HEK293 (cell line): ENCODE measurements around the gene CDYL2.
A peak's percentile ranks its signal among the peaks of the same experiment; 100 is the strongest.

ENCODE experiments used
- CTCF ChIA-PET: fragments of 350-600 bp; formaldehyde crosslinking; extraction: SDS; loops from one replicate; lab custom pipeline; 2021; ENCODE audit warnings: antibody characterized with exemption; lab: Yijun Ruan, JAX
- POLR2A ChIA-PET: fragments of 300-600 bp; formaldehyde crosslinking; extraction: SDS; loops from one replicate; lab custom pipeline; 2020; ENCODE audit warnings: antibody characterized with exemption, inconsistent platforms; lab: Yijun Ruan, JAX
- H3K27ac ChIP-seq: fragments of 200-500 bp; sonication (Bioruptor generic); 2 replicates; pipeline ENCODE4 v1.5.1; 2014; ENCODE audit warnings: low read depth, low read length, control low read depth, inconsistent platforms; ENCODE audit errors: extremely low read depth
- H3K36me3 ChIP-seq, 2 experiments: fragments of 200-500 bp in 1 of 2; sonication (Bioruptor generic) in 1 of 2; 1 replicate in 1 of 2; 2 replicates in 1 of 2; pipeline ENCODE4 v1.5.1; 2014 to 2017; ENCODE audit warnings: inconsistent platforms in 2 of 2, low read length in 2 of 2; ENCODE audit not compliant: control insufficient read depth in 2 of 2, insufficient read depth in 1 of 2
- H3K4me1 ChIP-seq: fragments of 200-500 bp; sonication (Bioruptor generic); 2 replicates; pipeline ENCODE4 v1.5.1; 2014; ENCODE audit warnings: mild to moderate bottlenecking, low read length, inconsistent platforms; ENCODE audit not compliant: control insufficient read depth, insufficient read depth
- H3K4me3 ChIP-seq: 2 replicates; pipeline ENCODE4 v1.5.1; 2011; ENCODE audit warnings: low read depth, mild to moderate bottlenecking, control low read depth, low read length, moderate library complexity
- H3K9me3 ChIP-seq: fragments of 200-500 bp; sonication (Bioruptor generic); 2 replicates; pipeline ENCODE4 v1.5.1; 2014; ENCODE audit warnings: low read depth, low read length, inconsistent platforms; ENCODE audit not compliant: control insufficient read depth, insufficient read depth
- BCL6B ChIP-seq: fragments of 450-650 bp; formaldehyde crosslinking; IDR thresholded peaks from 2 replicates; pipeline ENCODE4 v1.5.1; 2017; ENCODE audit warnings: missing biosample characterization, missing genetic modification characterization
- PBX3 ChIP-seq: sonication (generic); formaldehyde crosslinking; IDR thresholded peaks from 2 replicates; pipeline ENCODE4 v1.8.1; 2022; ENCODE audit warnings: mild to moderate bottlenecking, moderate library complexity, missing genetic modification reagents
- PRDM1 ChIP-seq: fragments of 450-650 bp; formaldehyde crosslinking; IDR thresholded peaks from 2 replicates; pipeline ENCODE4; 2016; ENCODE audit warnings: missing biosample characterization, missing genetic modification characterization
- SETDB1 ChIP-seq: IDR thresholded peaks from one replicate; pipeline ENCODE4 v1.6.1; 2017; ENCODE audit warnings: mild to moderate bottlenecking, low read length, moderate library complexity, mixed read lengths; ENCODE audit not compliant: insufficient read length
- TRIM28 ChIP-seq: IDR thresholded peaks from 2 replicates; pipeline ENCODE4 v1.6.1; 2011; ENCODE audit warnings: low read length, control low read depth, borderline replicate concordance
- WT1 ChIP-seq: fragments of 450-650 bp; formaldehyde crosslinking; IDR thresholded peaks from 2 replicates; pipeline ENCODE4 v1.5.1; 2016; ENCODE audit warnings: missing biosample characterization, missing genetic modification characterization
- ZBTB11 ChIP-seq: fragments of 450-650 bp; formaldehyde crosslinking; conservative IDR thresholded peaks from 2 replicates; pipeline ENCODE4 v1.5.1; 2016; ENCODE audit warnings: low read depth, missing biosample characterization, missing genetic modification characterization
- ZBTB20 ChIP-seq: fragments of 450-650 bp; formaldehyde crosslinking; IDR thresholded peaks from 2 replicates; pipeline ENCODE4 v1.5.1; 2016; ENCODE audit warnings: missing biosample characterization, missing genetic modification characterization
- ZBTB44 ChIP-seq: fragments of 450-650 bp; IDR thresholded peaks from 2 replicates; pipeline ENCODE4 v1.5.1; 2018; ENCODE audit warnings: missing biosample characterization, mild to moderate bottlenecking, missing genetic modification characterization
- ZBTB6 ChIP-seq: fragments of 450-650 bp; formaldehyde crosslinking; IDR thresholded peaks from 2 replicates; pipeline ENCODE4 v1.5.1; 2017; ENCODE audit warnings: missing biosample characterization, missing genetic modification characterization
- ZNF248 ChIP-seq: fragments of 450-650 bp; formaldehyde crosslinking; IDR thresholded peaks from 2 replicates; pipeline ENCODE4 v1.5.1; 2017; ENCODE audit warnings: missing biosample characterization, missing genetic modification characterization
- ZNF518A ChIP-seq: fragments of 450-650 bp; formaldehyde crosslinking; conservative IDR thresholded peaks from 2 replicates; pipeline ENCODE4 v1.5.1; 2016; ENCODE audit warnings: low read depth, missing biosample characterization, missing genetic modification characterization
- ZNF529 ChIP-seq: fragments of 450-650 bp; formaldehyde crosslinking; IDR thresholded peaks from 2 replicates; pipeline ENCODE4 v1.5.1; 2017; ENCODE audit warnings: missing genetic modification characterization, missing biosample characterization; ENCODE audit not compliant: insufficient replicate concordance
- ZNF585B ChIP-seq: fragments of 450-650 bp; formaldehyde crosslinking; IDR thresholded peaks from 2 replicates; pipeline ENCODE4 v1.5.1; 2016; ENCODE audit warnings: missing biosample characterization, missing genetic modification characterization
- ZNF747 ChIP-seq: fragments of 450-650 bp; formaldehyde crosslinking; IDR thresholded peaks from 2 replicates; pipeline ENCODE4 v1.5.1; 2016; ENCODE audit warnings: missing biosample characterization, missing genetic modification characterization
- ZNF837 ChIP-seq: fragments of 450-650 bp; formaldehyde crosslinking; IDR thresholded peaks from 2 replicates; pipeline ENCODE4 v1.5.1; 2016; ENCODE audit warnings: missing biosample characterization, missing genetic modification characterization

Gene CDYL2

GRCh38 chr16:80844395-80844794 lies 40.0 kb upstream of the CDYL2 start (continued):
- TF ChIP-seq ZBTB11 (tag by site-specific recombination) (no peak), TRIM28 (peak; percentile 95)

- ChIA-PET CTCF (no interaction called here), POLR2A (no interaction called here)
- H3K9me3 ChIP-seq = no peaks in the 10 kb centered on the region; the same call in 1 of the 2 replicates
- no peaks in the 10 kb centered on the region for H3K36me3 ChIP-seq
- TF ChIP-seq ZNF529 = no peak
- TF ChIP-seq ZNF837 (tag by site-specific recombination) = no peak
- no peak for TF ChIP-seq PRDM1 (tag by site-specific recombination)
- no peak for TF ChIP-seq ZNF248 (tag by site-specific recombination)
- peak; percentile 69; the same call in 1 of the 2 replicates for TF ChIP-seq TRIM28
- peaks cover 15% of the 10 kb centered on the region for H3K4me1 ChIP-seq
- H3K4me3 ChIP-seq = no peak overlapping the region
- H3K27ac ChIP-seq = no peak overlapping the region
Measured at GRCh38 chr16:80841231-80841630, 36.8 kb upstream of the CDYL2 start.

- Histone ChIP-seq H3K4me1 (peaks cover 15% of the 10 kb centered on the region), H3K9me3 (no peaks in the 10 kb centered on the region), H3K4me3 (no peak overlapping the region), H3K36me3 (no peaks in the 10 kb centered on the region), H3K27ac (peak overlapping the region; percentile 51)
- POLR2A ChIA-PET = interaction anchor here (0.7 kb wide), 1 partner anchor 36 kb away, joined by 4 read pairs; no protein-coding TSS in a partner anchor
- CTCF ChIA-PET = no interaction called here
- TF ChIP-seq SETDB1 = no peak
- TF ChIP-seq ZNF518A (tag by site-specific recombination) = 0 out of 2 replicates have a peak, but pooled peaks have one; percentile 17
- no peak for TF ChIP-seq ZBTB6
- no peak for TF ChIP-seq ZNF747 (tag by site-specific recombination)
- TF ChIP-seq ZNF585B (tag by site-specific recombination) = no peak
- TF ChIP-seq PBX3 = no peak
- TF ChIP-seq ZBTB44 (tag by site-specific recombination) = peak; percentile 86
- TF ChIP-seq ZBTB20 = no peak
- peak; percentile 56; the same call in 1 of the 2 replicates for TF ChIP-seq BCL6B (tag by site-specific recombination)
- TF ChIP-seq WT1 (tag by site-specific recombination) = no peak
Measured at GRCh38 chr16:80837533-80838147, 33.2 kb upstream of the CDYL2 start.
